Ascending aorta (tissue), 2 donors: Measurements from ENCODE around the gene ACACA. TPM values are rescaled to one million over a fixed set of nuclear protein-coding genes. Genes with fewer than 3 reads are reported as not detected.

Experiments used
- DNase-seq, 2 donors: peaks; one replicate each; pipeline ENCODE4 v3.0.0-alpha.2; 2019; ENCODE audit warnings: low spot score in 2 of 2
- H3K27ac ChIP-seq, 2 donors: fragments of 200-600 bp; sonication (generic); one replicate each; pipeline ENCODE4 v1.5.1; 2016 to 2017; ENCODE audit warnings: mild to moderate bottlenecking in 1 of 2
- H3K27me3 ChIP-seq: fragments of 200-600 bp; sonication (generic); one replicate; pipeline ENCODE4 v1.5.1; 2017
- H3K36me3 ChIP-seq, 2 donors: fragments of 200-600 bp; sonication (generic); one replicate each; pipeline ENCODE4 v1.5.1; 2016
- H3K4me1 ChIP-seq, 2 donors: fragments of 200-600 bp; sonication (generic); one replicate each; pipeline ENCODE4 v1.5.1; 2016 to 2017; ENCODE audit warnings: mild to moderate bottlenecking in 1 of 2
- H3K4me3 ChIP-seq, 2 donors: fragments of 200-600 bp; sonication (generic); one replicate each; pipeline ENCODE4 v1.5.1; 2016 to 2017; ENCODE audit warnings: mild to moderate bottlenecking in 1 of 2
- H3K9me3 ChIP-seq, 2 donors: fragments of 200-600 bp; sonication (generic); one replicate each; pipeline ENCODE4 v1.5.1; 2016
- CTCF ChIP-seq, 3 experiments: fragments of 200-600 bp in 2 of 3; fragments of 450-650 bp in 1 of 3; sonication (generic) in 2 of 3; IDR thresholded peaks; one replicate each; pipeline ENCODE4 v1.5.1; 2016 to 2019; ENCODE audit warnings: antibody characterized with exemption in 3 of 3, mild to moderate bottlenecking in 1 of 3, moderate library complexity in 1 of 3
- intact Hi-C: fragments of 100-400 bp; cut with DNase I; formaldehyde crosslinking; loops from one replicate; pipeline ENCODE4 v1.15.1; 2023
- total RNA-seq: library from RNA; depleted of rRNA; stranded (reverse); fragments of >200 nt; gene quantifications from one replicate; pipeline ENCODE4 v1.1.0, GENCODE V29; 2016

Gene ACACA
- total RNA-seq, 1 donor from 2014 or later = 69.0 TPM

GRCh38 chr17:37182786-37183465, 223.7 kb downstream of the ACACA start:
- Histone ChIP-seq H3K27ac (no peak overlapping the region), H3K9me3 (no peaks in the 10 kb centered on the region), H3K4me3 (no peak overlapping the region), H3K4me1 (no peaks in the 10 kb centered on the region), H3K36me3 (peaks cover 4 to 32% of the 10 kb centered on the region in 2 donors), H3K27me3 (no peaks in the 10 kb centered on the region)
- intact Hi-C loops = no loop called here
- no peak for TF ChIP-seq CTCF (IDR thresholded peaks at IDR 0.05)
- no peak for DNase-seq

GRCh38 chr17:37180376-37180775, 226.3 kb downstream of the ACACA start:
- Histone ChIP-seq H3K4me1 (no peaks in the 10 kb centered on the region), H3K9me3 (no peaks in the 10 kb centered on the region), H3K4me3 (no peak overlapping the region), H3K27me3 (no peaks in the 10 kb centered on the region), H3K27ac (no peak overlapping the region), H3K36me3 (peaks cover 4 to 27% of the 10 kb centered on the region in 2 donors)
- intact Hi-C loops = no loop called here
- no peak for TF ChIP-seq CTCF (IDR thresholded peaks at IDR 0.05)
- DNase-seq = no peak

GRCh38 chr17:37179893-37180292, 226.7 kb downstream of the ACACA start:
- no peaks in the 10 kb centered on the region for H3K4me1 ChIP-seq
- peaks cover 4 to 27% of the 10 kb centered on the region in 2 donors for H3K36me3 ChIP-seq
- no peak overlapping the region for H3K27ac ChIP-seq
- no peak overlapping the region for H3K4me3 ChIP-seq
- TF ChIP-seq CTCF (IDR thresholded peaks at IDR 0.05) = no peak
- H3K9me3 ChIP-seq = no peaks in the 10 kb centered on the region
- DNase-seq = no peak
- intact Hi-C loops = no loop called here
- no peaks in the 10 kb centered on the region for H3K27me3 ChIP-seq

- TF ChIP-seq CTCF (IDR thresholded peaks at IDR 0.05) = no peak
- intact Hi-C loops = no loop called here
- no peaks in the 10 kb centered on the region for H3K4me1 ChIP-seq
- peaks cover 4 to 23% of the 10 kb centered on the region in 2 donors for H3K36me3 ChIP-seq
- H3K27ac ChIP-seq = no peak overlapping the region
- DNase-seq = no peak
- no peak overlapping the region for H3K4me3 ChIP-seq
- H3K27me3 ChIP-seq = no peaks in the 10 kb centered on the region
- H3K9me3 ChIP-seq = no peaks in the 10 kb centered on the region
These were observed 229.3 kb downstream of the ACACA start for GRCh38 chr17:37177254-37177870.

GRCh38 chr17:37176723-37177122, 229.9 kb downstream of the ACACA start:
- peaks cover 4 to 23% of the 10 kb centered on the region in 2 donors for H3K36me3 ChIP-seq
- no peak overlapping the region for H3K27ac ChIP-seq
- no peaks in the 10 kb centered on the region for H3K4me1 ChIP-seq
- DNase-seq = no peak
- H3K27me3 ChIP-seq = no peaks in the 10 kb centered on the region
- intact Hi-C loops = no loop called here
- TF ChIP-seq CTCF (IDR thresholded peaks at IDR 0.05) = no peak
- no peaks in the 10 kb centered on the region for H3K9me3 ChIP-seq
- H3K4me3 ChIP-seq = no peak overlapping the region
